ENCODE data around the gene ARSG.

- TF ChIP-seq CTCF (IDR thresholded peaks at IDR 0.05) (no peak), POLR2A (IDR thresholded peaks at IDR 0.05) (no peak)
Observed at GRCh38 chr17:68365469-68365868, 74.2 kb downstream of the ARSG start.
